Stimulated activated memory B cell treated with anti-CD40 and anti-IgM and Interleukin-4, amounts not matched to agents 10 μg/mL and 1 μg/mL and 100 μg/mL, for 72 hours (primary cell): Measurements from ENCODE around the gene MAGI2.
"Not testable (repeated sequence)": the region's sequence is repeated elsewhere in the genome, so short reads cannot be mapped to it uniquely, and the experiment has no call there.

ENCODE experiments used
- ATAC-seq: fragments of 150-1000 bp; cut with Tn5 transposase; 2 replicates; pipeline ENCODE4 v1.10.0; 2021
- H3K27ac Mint-ChIP-seq: one replicate; pipeline ENCODE4 v1.8.0; 2022; ENCODE audit warnings: mild to moderate bottlenecking, mixed read lengths
- H3K27me3 Mint-ChIP-seq: one replicate; pipeline ENCODE4 v1.8.0; 2022; ENCODE audit warnings: mixed read lengths
- H3K36me3 Mint-ChIP-seq: one replicate; pipeline ENCODE4 v1.8.0; 2022; ENCODE audit warnings: mixed read lengths
- H3K4me1 Mint-ChIP-seq: one replicate; pipeline ENCODE4 v1.8.0; 2022; ENCODE audit warnings: mixed read lengths
- H3K4me3 Mint-ChIP-seq: one replicate; pipeline ENCODE4 v1.8.0; 2022; ENCODE audit warnings: mild to moderate bottlenecking, moderate library complexity, mixed read lengths
- H3K9me3 Mint-ChIP-seq: one replicate; pipeline ENCODE4 v1.8.0; 2022; ENCODE audit warnings: mixed read lengths

MAGI2 gene

DNA sequence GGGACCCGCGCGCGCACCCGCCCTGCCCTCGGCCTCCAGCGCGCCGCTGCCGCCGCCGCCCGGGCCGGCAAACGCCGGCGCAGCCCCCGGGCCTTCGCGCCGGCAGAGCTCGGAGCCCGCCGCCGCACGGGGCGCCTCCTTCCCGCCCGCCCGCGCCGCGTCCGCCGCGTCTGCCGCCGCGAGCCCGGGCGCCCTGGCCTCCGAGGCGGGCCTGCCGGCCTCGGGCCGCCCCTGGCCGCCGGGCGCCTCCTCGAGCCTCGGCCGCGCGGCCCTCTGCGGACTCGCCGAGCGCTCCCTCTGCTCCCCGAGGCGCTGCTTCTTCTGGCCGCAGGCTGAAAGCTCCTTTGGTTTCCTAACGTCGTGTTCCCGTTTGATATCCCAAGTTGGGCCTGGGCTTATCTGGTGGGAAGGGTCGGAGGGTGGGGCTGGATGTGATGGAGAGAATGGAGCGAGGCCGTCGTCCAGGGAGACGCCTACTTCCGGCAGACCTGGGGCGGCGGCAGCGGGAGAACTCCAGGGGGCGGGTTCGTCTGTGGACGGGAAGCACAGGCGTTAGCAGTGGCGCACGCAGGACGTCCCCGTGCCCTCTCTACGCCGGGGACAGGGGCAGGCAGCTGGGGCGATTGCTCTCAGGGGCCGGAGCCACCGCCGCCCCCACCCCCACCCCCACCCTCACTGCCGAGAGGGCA lies 1433.9 kb downstream of the MAGI2 start:
- Mint-ChIP-seq H3K9me3 (no peaks in the 10 kb centered on the region), H3K27me3 (no peaks in the 10 kb centered on the region), H3K4me3 (peak overlapping the region; percentile 87), H3K27ac (peak overlapping the region; percentile 78), H3K36me3 (no peaks in the 10 kb centered on the region), H3K4me1 (peaks cover 11% of the 10 kb centered on the region)
- ATAC-seq = peak; percentile 86

- Mint-ChIP-seq H3K36me3 (no peaks in the 10 kb centered on the region), H3K27ac (peak overlapping the region; percentile 78), H3K4me1 (peaks cover 11% of the 10 kb centered on the region), H3K27me3 (peaks cover under 1% of the 10 kb centered on the region), H3K4me3 (peak overlapping the region; percentile 81), H3K9me3 (no peaks in the 10 kb centered on the region)
- peak; percentile 42 for ATAC-seq
Measured at GRCh38 chr7:78018641-78019446, 1434.6 kb downstream of the MAGI2 start.

- peaks cover 12% of the 10 kb centered on the region for H3K27me3 Mint-ChIP-seq
- H3K4me3 Mint-ChIP-seq = peak overlapping the region; percentile 30
- no peaks in the 10 kb centered on the region for H3K36me3 Mint-ChIP-seq
- no peaks in the 10 kb centered on the region for H3K9me3 Mint-ChIP-seq
- H3K4me1 Mint-ChIP-seq = peaks cover 11% of the 10 kb centered on the region
- no peak for ATAC-seq
- H3K27ac Mint-ChIP-seq = no peak overlapping the region
Measured at GRCh38 chr7:78017591-78018100, 1435.8 kb downstream of the MAGI2 start.

DNA sequence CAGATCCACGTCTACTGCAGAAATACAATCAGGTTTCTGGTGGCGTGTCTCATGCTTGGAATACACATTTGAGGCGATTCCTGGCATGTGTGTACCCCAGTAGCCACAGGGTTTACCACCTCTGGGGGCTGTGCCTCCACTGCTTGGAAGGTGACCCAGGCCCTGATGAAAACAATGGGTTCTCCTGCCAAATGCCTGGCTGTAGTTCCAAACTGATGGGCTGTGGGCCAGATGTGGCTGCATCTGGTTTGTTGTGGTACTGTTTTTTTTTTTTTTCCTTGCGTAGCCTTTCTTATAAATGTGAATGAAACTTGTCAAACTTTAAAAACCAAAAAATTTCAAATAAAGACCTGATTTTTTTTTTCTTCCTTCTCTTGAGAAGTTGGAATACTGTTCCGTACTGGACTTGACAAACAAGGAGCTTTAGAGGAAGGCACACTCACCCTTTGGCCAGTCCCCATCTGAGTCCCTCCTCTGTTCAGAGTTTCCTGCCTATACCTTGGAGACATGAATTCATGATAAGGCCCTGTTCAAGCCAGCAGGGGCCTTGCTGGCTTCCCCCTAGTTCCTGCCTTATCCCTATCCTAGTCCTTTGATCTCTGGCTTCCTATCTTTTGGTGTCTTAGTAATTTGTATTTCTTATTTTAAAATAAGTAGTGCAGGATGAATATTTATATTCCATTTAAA lies 1437.8 kb downstream of the MAGI2 start:
- no peak overlapping the region for H3K27ac Mint-ChIP-seq
- no peak overlapping the region for H3K4me3 Mint-ChIP-seq
- H3K36me3 Mint-ChIP-seq = no peaks in the 10 kb centered on the region
- peaks cover 21% of the 10 kb centered on the region for H3K27me3 Mint-ChIP-seq
- ATAC-seq = no peak
- H3K9me3 Mint-ChIP-seq = no peaks in the 10 kb centered on the region
- H3K4me1 Mint-ChIP-seq = peaks cover 11% of the 10 kb centered on the region

DNA sequence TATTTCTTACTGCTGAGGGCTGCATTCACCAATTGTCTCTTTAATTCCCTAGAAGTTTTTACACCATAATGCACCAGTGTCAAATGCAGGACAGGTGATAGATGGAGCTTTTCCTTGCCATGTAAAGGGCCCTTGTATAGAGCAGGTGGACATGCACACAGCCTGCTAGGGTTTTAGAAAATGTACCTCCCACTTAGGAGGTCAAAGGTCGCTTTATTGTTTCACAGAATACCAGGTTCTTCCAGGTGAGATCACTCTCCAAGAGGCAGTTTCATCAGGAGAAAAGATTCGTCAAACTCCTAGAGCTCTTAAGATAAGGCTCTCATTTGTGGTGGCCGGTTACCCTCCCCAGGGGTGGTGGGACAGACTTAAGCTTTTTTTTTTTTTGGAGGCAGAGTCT lies 1439.1 kb downstream of the MAGI2 start:
- Mint-ChIP-seq H3K4me3 (no peak overlapping the region), H3K9me3 (no peaks in the 10 kb centered on the region), H3K27me3 (peaks cover 21% of the 10 kb centered on the region), H3K36me3 (no peaks in the 10 kb centered on the region), H3K4me1 (peaks cover 6% of the 10 kb centered on the region), H3K27ac (no peak overlapping the region)
- no peak for ATAC-seq

DNA sequence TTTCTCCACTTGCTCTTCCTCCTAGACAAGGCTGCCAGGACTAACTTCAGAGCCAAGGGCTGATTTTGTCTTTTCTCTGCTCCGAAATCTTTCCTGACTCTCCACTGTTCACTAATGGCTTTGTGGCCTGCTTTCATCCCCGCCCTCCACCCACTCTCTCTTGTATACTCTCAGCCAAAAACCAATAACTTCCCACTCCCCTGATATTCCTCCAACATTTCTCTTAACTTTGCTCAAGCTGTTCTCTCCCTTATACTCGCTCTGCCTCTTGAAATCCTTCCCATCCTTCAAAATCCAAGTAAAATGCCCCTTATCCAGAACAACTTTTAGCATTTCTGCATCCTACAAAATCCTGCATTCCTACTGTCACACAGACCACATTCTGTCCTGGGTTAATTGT lies 1440.1 kb downstream of the MAGI2 start:
- Mint-ChIP-seq H3K4me3 (no peak overlapping the region), H3K4me1 (no peaks in the 10 kb centered on the region), H3K27me3 (peaks cover 21% of the 10 kb centered on the region), H3K36me3 (no peaks in the 10 kb centered on the region), H3K9me3 (no peaks in the 10 kb centered on the region), H3K27ac (no peak overlapping the region)
- ATAC-seq = no peak

DNA sequence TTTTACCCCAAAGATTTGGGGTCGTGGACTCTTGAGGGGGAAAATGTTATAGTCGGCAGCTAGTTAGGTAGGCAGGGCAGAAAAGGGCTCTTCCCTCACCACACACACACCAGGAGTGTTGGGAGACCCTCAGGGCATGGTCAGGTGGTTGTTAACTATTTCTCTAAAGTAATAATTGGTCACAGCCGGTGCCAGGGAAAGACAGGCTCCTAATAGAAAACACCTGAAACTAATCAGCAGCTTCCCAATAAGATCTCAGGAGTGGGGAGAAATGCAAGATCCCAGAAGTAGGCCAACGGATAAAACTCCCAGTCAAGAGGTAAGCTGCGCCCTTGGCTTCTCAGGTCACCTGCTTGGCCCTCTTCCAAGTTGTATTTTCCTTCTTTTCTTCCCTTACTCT lies 1441.8 kb downstream of the MAGI2 start:
- Mint-ChIP-seq H3K27me3 (peaks cover 21% of the 10 kb centered on the region), H3K27ac (no peak overlapping the region), H3K36me3 (no peaks in the 10 kb centered on the region), H3K4me3 (no peak overlapping the region), H3K4me1 (no peaks in the 10 kb centered on the region), H3K9me3 (no peaks in the 10 kb centered on the region)
- no peak for ATAC-seq

DNA sequence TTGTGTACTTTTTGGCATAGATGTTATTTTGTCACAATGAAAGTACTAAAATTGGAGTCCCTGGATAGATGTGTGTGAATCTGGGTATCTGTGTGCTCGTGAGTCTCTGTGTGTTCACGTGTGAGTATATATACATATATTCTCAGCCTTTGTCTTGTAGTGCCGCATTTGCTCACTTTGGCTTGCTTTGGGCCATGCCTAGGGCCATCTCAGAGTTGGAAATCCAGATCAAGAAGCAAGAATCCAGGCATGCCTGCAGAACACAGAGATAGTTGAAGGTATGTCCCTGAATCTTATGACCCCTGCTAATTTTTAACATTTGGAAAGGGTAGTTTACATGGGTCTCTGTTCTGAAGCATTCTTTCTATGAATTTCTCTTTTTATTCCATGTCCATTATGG lies 1446.2 kb downstream of the MAGI2 start:
- no peak for ATAC-seq
- Mint-ChIP-seq H3K4me3 (no peak overlapping the region), H3K27me3 (peaks cover 4% of the 10 kb centered on the region), H3K9me3 (no peaks in the 10 kb centered on the region), H3K36me3 (no peaks in the 10 kb centered on the region), H3K4me1 (no peaks in the 10 kb centered on the region), H3K27ac (no peak overlapping the region)

GRCh38 chr7:78006063-78006755 lies 1447.3 kb downstream of the MAGI2 start:
- ATAC-seq = no peak
- no peaks in the 10 kb centered on the region for H3K9me3 Mint-ChIP-seq
- no peaks in the 10 kb centered on the region for H3K36me3 Mint-ChIP-seq
- no peaks in the 10 kb centered on the region for H3K4me1 Mint-ChIP-seq
- H3K4me3 Mint-ChIP-seq = no peak overlapping the region
- H3K27ac Mint-ChIP-seq = no peak overlapping the region
- no peaks in the 10 kb centered on the region for H3K27me3 Mint-ChIP-seq

- Mint-ChIP-seq H3K27ac (no peak overlapping the region), H3K4me3 (no peak overlapping the region), H3K4me1 (no peaks in the 10 kb centered on the region), H3K36me3 (no peaks in the 10 kb centered on the region), H3K27me3 (peaks cover under 1% of the 10 kb centered on the region), H3K9me3 (no peaks in the 10 kb centered on the region)
- no peak for ATAC-seq
Measured at GRCh38 chr7:78002715-78003114, 1450.8 kb downstream of the MAGI2 start.

GRCh38 chr7:78002021-78002420 lies 1451.4 kb downstream of the MAGI2 start:
- Mint-ChIP-seq H3K36me3 (no peaks in the 10 kb centered on the region), H3K9me3 (no peaks in the 10 kb centered on the region), H3K27me3 (peaks cover 5% of the 10 kb centered on the region), H3K27ac (no peak overlapping the region), H3K4me1 (no peaks in the 10 kb centered on the region), H3K4me3 (no peak overlapping the region)
- no peak for ATAC-seq

GRCh38 chr7:77999168-77999567 lies 1454.3 kb downstream of the MAGI2 start:
- H3K27ac Mint-ChIP-seq, H3K36me3 Mint-ChIP-seq, H3K4me3 Mint-ChIP-seq, ATAC-seq, H3K9me3 Mint-ChIP-seq, H3K4me1 Mint-ChIP-seq, H3K27me3 Mint-ChIP-seq: not testable (repeated sequence)

DNA sequence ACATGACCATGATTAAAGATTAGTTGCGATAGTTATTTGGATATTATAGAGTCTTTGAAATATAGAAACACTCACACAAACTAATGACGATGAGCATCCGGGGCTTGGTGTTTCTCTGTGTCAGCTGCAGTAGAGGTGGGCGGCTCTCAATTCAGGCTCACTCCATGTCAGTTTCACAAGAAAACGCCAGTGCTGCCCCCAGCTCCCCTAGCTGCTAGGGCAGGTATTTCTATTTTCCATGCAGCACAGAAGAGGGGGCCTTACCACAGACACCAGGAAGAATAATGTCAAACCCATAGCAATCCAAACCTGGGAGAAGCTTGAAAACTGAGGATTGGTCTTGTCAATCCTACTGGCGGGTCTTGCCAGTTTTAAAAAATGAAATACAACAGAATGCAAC lies 1457.8 kb downstream of the MAGI2 start:
- no peak for ATAC-seq
- H3K27ac Mint-ChIP-seq = no peak overlapping the region

GRCh38 chr7:77993838-77994237 lies 1459.6 kb downstream of the MAGI2 start:
- Mint-ChIP-seq H3K9me3 (no peaks in the 10 kb centered on the region), H3K4me3 (no peak overlapping the region), H3K27ac (no peak overlapping the region), H3K36me3 (no peaks in the 10 kb centered on the region), H3K27me3 (peaks cover 22% of the 10 kb centered on the region), H3K4me1 (no peaks in the 10 kb centered on the region)
- ATAC-seq = no peak

More for the DNA sequence above, 1457.8 kb downstream of the MAGI2 start:
- Mint-ChIP-seq H3K4me3 (no peak overlapping the region), H3K4me1 (no peaks in the 10 kb centered on the region), H3K9me3 (no peaks in the 10 kb centered on the region), H3K27me3 (peaks cover 12% of the 10 kb centered on the region), H3K36me3 (no peaks in the 10 kb centered on the region)

GRCh38 chr7:77991656-77992055 lies 1461.8 kb downstream of the MAGI2 start:
- H3K9me3 Mint-ChIP-seq = no peaks in the 10 kb centered on the region
- no peaks in the 10 kb centered on the region for H3K36me3 Mint-ChIP-seq
- no peaks in the 10 kb centered on the region for H3K4me1 Mint-ChIP-seq
- no peak overlapping the region for H3K4me3 Mint-ChIP-seq
- no peak for ATAC-seq
- peaks cover 22% of the 10 kb centered on the region for H3K27me3 Mint-ChIP-seq
- no peak overlapping the region for H3K27ac Mint-ChIP-seq
